GM12878 (cell line): ENCODE results near the gene CENPP. TPM values are rescaled to one million over a fixed set of nuclear protein-coding genes. Genes with fewer than 3 reads are reported as not detected.

ENCODE experiments used
- ATAC-seq: fragments of 200-7000 bp; cut with Tn5 transposase; 3 replicates; pipeline ENCODE4 v1.9.1; 2020; ENCODE audit warnings: mild to moderate bottlenecking, moderate library complexity
- BruUV-seq: library from RNA; stranded (reverse); fragments of 400-500 nt; replicated peaks from 2 replicates; lab custom pipeline; 2021; lab: Mats Ljungman, UMichigan
- CTCF ChIA-PET: fragments of 300-600 bp; sonication (Branson Sonifier 250); formaldehyde crosslinking; extraction: SDS; loops from one replicate; lab custom pipeline; 2021; ENCODE audit warnings: inconsistent platforms; lab: Yijun Ruan, JAX
- POLR2A ChIA-PET: fragments of 350-600 bp; formaldehyde crosslinking; extraction: SDS; loops from one replicate; lab custom pipeline; 2021; ENCODE audit warnings: inconsistent platforms; lab: Charles Lee
- RAD21 ChIA-PET: fragments of 300-600 bp; sonication (Branson Sonifier 250); formaldehyde crosslinking; loops from one replicate; lab custom pipeline; 2023; ENCODE audit warnings: antibody characterized with exemption; ENCODE audit not compliant: unreplicated experiment; lab: Charles Lee
- SMC1A ChIA-PET: fragments of 300-600 bp; sonication (Branson Sonifier 250); formaldehyde crosslinking; loops from one replicate; lab custom pipeline; 2023; ENCODE audit not compliant: unreplicated experiment, uncharacterized antibody; lab: Charles Lee
- DNase-seq: peaks from one replicate; pipeline ENCODE4 v3.0.0-alpha.2; 2011; ENCODE audit warnings: low read depth, low spot score
- FAIRE-seq: peaks from 3 replicates; lab custom pipeline; 2011; peaks lifted over from hg19 to GRCh38; lab: Jason Lieb, UNC
- H2AFZ ChIP-seq: 2 replicates; pipeline ENCODE4 v1.6.0; 2011; ENCODE audit warnings: low read depth, low read length, control low read depth; ENCODE audit not compliant: control insufficient read depth
- H3K27ac ChIP-seq: 2 replicates; pipeline ENCODE4 v1.5.1; 2011; ENCODE audit warnings: control low read depth; ENCODE audit not compliant: control insufficient read depth, insufficient read depth
- H3K27me3 ChIP-seq, 2 experiments: replicated peaks in 1 of 2; 2 replicates each; pipeline versions ENCODE4 v1.6.0 to v1.6.1; 2011; ENCODE audit warnings: low read length in 1 of 2; ENCODE audit not compliant: control insufficient read depth in 2 of 2, insufficient read depth in 2 of 2
- H3K36me3 ChIP-seq, 2 experiments: 2 replicates each; pipeline ENCODE4 v1.5.1; 2011; ENCODE audit warnings: low read length in 1 of 2; ENCODE audit not compliant: control insufficient read depth in 2 of 2, insufficient read depth in 2 of 2
- H3K4me1 ChIP-seq: 2 replicates; pipeline ENCODE4 v1.6.1; 2011; ENCODE audit warnings: mild to moderate bottlenecking, low read length, moderate library complexity, mixed read lengths; ENCODE audit not compliant: control insufficient read depth, insufficient read depth
- H3K4me2 ChIP-seq: 2 replicates; pipeline ENCODE4 v1.6.0; 2011; ENCODE audit warnings: control low read depth; ENCODE audit not compliant: control insufficient read depth, insufficient read depth
- H3K4me3 ChIP-seq: fragments of 200-600 bp; sonication (generic); 2 replicates; pipeline ENCODE4 v1.5.1; 2016
- H3K79me2 ChIP-seq: 2 replicates; pipeline ENCODE4 v1.6.0; 2011; ENCODE audit warnings: low read length; ENCODE audit not compliant: control insufficient read depth, insufficient read depth
- H3K9ac ChIP-seq: 2 replicates; pipeline ENCODE4 v1.8.0; 2011; ENCODE audit warnings: low read length, control low read depth, mixed read lengths; ENCODE audit not compliant: control insufficient read depth, insufficient read depth
- H3K9me3 ChIP-seq: replicated peaks from 3 replicates; pipeline ENCODE4 v1.5.1; 2011; ENCODE audit warnings: mild to moderate bottlenecking, low read length; ENCODE audit not compliant: control insufficient read depth, insufficient read depth
- H4K20me1 ChIP-seq: 2 replicates; pipeline ENCODE4 v1.6.0; 2011; ENCODE audit not compliant: control insufficient read depth, insufficient read depth
- CREB1 ChIP-seq: IDR thresholded peaks from 2 replicates; pipeline ENCODE4 v1.6.1; 2012; ENCODE audit warnings: low read depth, mild to moderate bottlenecking, inconsistent platforms
- CTCF ChIP-seq, 3 experiments: IDR thresholded peaks in 2 of 3; conservative IDR thresholded peaks in 1 of 3; 2 replicates each; pipeline ENCODE4 v1.5.1; 2011; ENCODE audit warnings: low read depth in 3 of 3, low read length in 3 of 3, mild to moderate bottlenecking in 3 of 3, control low read depth in 2 of 3, moderate library complexity in 2 of 3, inconsistent platforms in 1 of 3, mixed read lengths in 1 of 3; ENCODE audit not compliant: control insufficient read depth in 2 of 3, insufficient read depth in 1 of 3; ENCODE audit errors: extremely low read depth in 1 of 3
- EGR1 ChIP-seq, 2 experiments: IDR thresholded peaks; 1 replicate in 1 of 2; 2 replicates in 1 of 2; pipeline ENCODE4 v1.6.1; 2011 to 2012; ENCODE audit warnings: low read depth in 2 of 2, low read length in 2 of 2, borderline replicate concordance in 1 of 2, mild to moderate bottlenecking in 1 of 2, moderate library complexity in 1 of 2
- NKRF ChIP-seq: fragments of 450-650 bp; conservative IDR thresholded peaks from 2 replicates; pipeline ENCODE4 v1.6.1; 2017; ENCODE audit warnings: mild to moderate bottlenecking, moderate library complexity
- POLR2AphosphoS5 ChIP-seq: IDR thresholded peaks from 2 replicates; pipeline ENCODE4 v1.6.1; 2011; ENCODE audit warnings: mild to moderate bottlenecking, low read length, inconsistent platforms
- SP1 ChIP-seq: IDR thresholded peaks from one replicate; pipeline ENCODE4 v1.6.1; 2011; ENCODE audit warnings: low read depth, low read length
- TAF1 ChIP-seq: IDR thresholded peaks from 2 replicates; pipeline ENCODE4 v1.6.1; 2011; ENCODE audit warnings: mild to moderate bottlenecking, low read depth, low read length, borderline replicate concordance
- ZNF207 ChIP-seq: fragments of 450-650 bp; IDR thresholded peaks from 2 replicates; pipeline ENCODE4 v1.6.1; 2014; ENCODE audit warnings: antibody characterized with exemption, mild to moderate bottlenecking, borderline replicate concordance
- WGBS: methylation state at CpG from one replicate; pipeline ENCODE4 v1.1.6; 2016; ENCODE audit warnings: low lambda C conversion rate; ENCODE audit not compliant: insufficient replicate concordance, insufficient coverage; ENCODE audit errors: missing lambda C conversion rate; 5-methylcytosine and 5-hydroxymethylcytosine counted together
- in situ Hi-C: fragments of 300-500 bp; cut with MboI; formaldehyde crosslinking; loops from 9 replicates; pipeline ENCODE4 v1.14.3; 2018; ENCODE audit warnings: mixed read lengths
- intact Hi-C: fragments of 100-400 bp; cut with micrococcal nuclease; formaldehyde crosslinking; loops from one replicate; pipeline ENCODE4 v1.14.2; 2022; ENCODE audit not compliant: unreplicated experiment
- polyA plus RNA-seq, 11 experiments: library from polyadenylated mRNA; depleted of rRNA in 4 of 11; unstranded in 6 of 11; stranded (reverse) in 5 of 11; fragments of >200 nt; fragmentation: Nextera tagmentation in 4 of 11; fragmentation: Illumina TruSeq in 1 of 11; extraction: Ambion mirVana in 4 of 11; extraction: Trizol in 1 of 11; gene quantifications; 1 replicate in 1 of 11; 2 replicates in 10 of 11; pipeline versions ENCODE4 v1.2.1 to v1.2.3, GENCODE V29; 2011 to 2016; ENCODE audit warnings: inconsistent platforms in 2 of 11, missing spikeins in 2 of 11, low read depth in 1 of 11
- total RNA-seq, 4 experiments: library from RNA; depleted of rRNA in 3 of 4; stranded (reverse); fragments of >200 nt in 3 of 4; fragmentation: Illumina TruSeq in 1 of 4; extraction: Trizol in 1 of 4; gene quantifications; 2 replicates each; pipeline versions ENCODE4 v1.2.1 to v1.2.3, GENCODE V29; 2013 to 2021

CENPP gene
- total and polyA plus RNA-seq, 10 of the 15 experiments (the other 5 are each of a cell fraction or from before 2014, with no cell fraction given), result 9.4 to 31.4 (median 19.8) TPM

GRCh38 chr9:92668746-92669526 is 343.2 kb downstream of the CENPP start:
- peak; percentile 35 for ATAC-seq
- CTCF ChIA-PET, result interaction anchor here (0.9 to 1.8 kb wide), 2 partner anchors 38 to 384 kb away, joined by 3 to 6 read pairs; no protein-coding TSS in a partner anchor

More at GRCh38 chr9:92668746-92669526, 343.2 kb downstream of the CENPP start:
- Histone ChIP-seq H3K27ac (peak overlapping the region; percentile 76), H3K27me3 (no peaks in the 10 kb centered on the region), H3K9ac (peak overlapping the region; percentile 63), H3K79me2 (peaks cover 56% of the 10 kb centered on the region), H3K36me3 (peaks cover 0 to 14% of the 10 kb centered on the region in 2 experiments; a peak in 2 of 4 replicates), H4K20me1 (peaks cover 4% of the 10 kb centered on the region; the same call in 1 of the 2 replicates), H3K4me2 (peak overlapping the region; percentile 89), H3K4me3 (peak overlapping the region; percentile 91), H3K4me1 (peaks cover 28% of the 10 kb centered on the region), H2AFZ (peak overlapping the region; percentile 40; the same call in 1 of the 2 replicates), H3K9me3 (no peaks in the 10 kb centered on the region; the same call in 2 of the 3 replicates)
- ChIA-PET POLR2A (no interaction called here), RAD21 (no interaction called here), SMC1A (no interaction called here)
- TF ChIP-seq CREB1 (0 out of 2 replicates have a peak, but pooled peaks have one; percentile 16), EGR1 (IDR thresholded peaks at IDR 0.05; ENCODE audit: borderline replicate concordance in 1 of 2, low read depth in 2 of 2, low read length in 2 of 2) (peak in 1 of 2 experiments; percentile 25; a peak in 1 of 3 replicates), TAF1 (peak; percentile 32; the same call in 1 of the 2 replicates), SP1 (no peak), CTCF (IDR thresholded peaks at IDR 0.05 in 2 of 3, conservative IDR thresholded peaks at IDR 0.05 in 1 of 3; ENCODE audit: control insufficient read depth in 2 of 3, extremely low read depth in 1 of 3, insufficient read depth in 1 of 3, low read depth in 3 of 3, low read length in 3 of 3) (peak in 1 of 3 experiments; percentile 2; a peak in 1 of 6 replicates), ZNF207 (no peak), NKRF (0 out of 2 replicates have a peak, but pooled peaks have one; percentile 17), POLR2AphosphoS5 (peak; percentile 49; the same call in 1 of the 2 replicates)
- BruUV-seq, result TSS peak; percentile 75
- peak; percentile 49 for FAIRE-seq
- no peak for DNase-seq
- in situ Hi-C loops, result no loop called here
- 13% methylated on average over 14 of the region's 14 CpGs for WGBS
- intact Hi-C loops, result loop anchor here (5.0 kb wide), 1 partner anchor 38 kb away; no protein-coding TSS in a partner anchor
